GM12878 (cell line): ENCODE results near the gene OTOA. TPM values are rescaled to one million over a fixed set of nuclear protein-coding genes. Genes with fewer than 3 reads are reported as not detected.

Source experiments
- ATAC-seq: fragments of 200-7000 bp; cut with Tn5 transposase; 3 replicates; pipeline ENCODE4 v1.9.1; 2020; ENCODE audit warnings: mild to moderate bottlenecking, moderate library complexity
- BruUV-seq: library from RNA; stranded (reverse); fragments of 400-500 nt; replicated peaks from 2 replicates; lab custom pipeline; 2021; lab: Mats Ljungman, UMichigan
- CTCF ChIA-PET: fragments of 300-600 bp; sonication (Branson Sonifier 250); formaldehyde crosslinking; extraction: SDS; loops from one replicate; lab custom pipeline; 2021; ENCODE audit warnings: inconsistent platforms; lab: Yijun Ruan, JAX
- POLR2A ChIA-PET: fragments of 350-600 bp; formaldehyde crosslinking; extraction: SDS; loops from one replicate; lab custom pipeline; 2021; ENCODE audit warnings: inconsistent platforms; lab: Charles Lee
- RAD21 ChIA-PET: fragments of 300-600 bp; sonication (Branson Sonifier 250); formaldehyde crosslinking; loops from one replicate; lab custom pipeline; 2023; ENCODE audit warnings: antibody characterized with exemption; ENCODE audit not compliant: unreplicated experiment; lab: Charles Lee
- SMC1A ChIA-PET: fragments of 300-600 bp; sonication (Branson Sonifier 250); formaldehyde crosslinking; loops from one replicate; lab custom pipeline; 2023; ENCODE audit not compliant: unreplicated experiment, uncharacterized antibody; lab: Charles Lee
- DNase-seq: peaks from one replicate; pipeline ENCODE4 v3.0.0-alpha.2; 2011; ENCODE audit warnings: low read depth, low spot score
- FAIRE-seq: peaks from 3 replicates; lab custom pipeline; 2011; peaks lifted over from hg19 to GRCh38; lab: Jason Lieb, UNC
- H2AFZ ChIP-seq: 2 replicates; pipeline ENCODE4 v1.6.0; 2011; ENCODE audit warnings: low read depth, low read length, control low read depth; ENCODE audit not compliant: control insufficient read depth
- H3K27ac ChIP-seq: 2 replicates; pipeline ENCODE4 v1.5.1; 2011; ENCODE audit warnings: control low read depth; ENCODE audit not compliant: control insufficient read depth, insufficient read depth
- H3K27me3 ChIP-seq, 2 experiments: replicated peaks in 1 of 2; 2 replicates each; pipeline versions ENCODE4 v1.6.0 to v1.6.1; 2011; ENCODE audit warnings: low read length in 1 of 2; ENCODE audit not compliant: control insufficient read depth in 2 of 2, insufficient read depth in 2 of 2
- H3K36me3 ChIP-seq, 2 experiments: 2 replicates each; pipeline ENCODE4 v1.5.1; 2011; ENCODE audit warnings: low read length in 1 of 2; ENCODE audit not compliant: control insufficient read depth in 2 of 2, insufficient read depth in 2 of 2
- H3K4me1 ChIP-seq: 2 replicates; pipeline ENCODE4 v1.6.1; 2011; ENCODE audit warnings: mild to moderate bottlenecking, low read length, moderate library complexity, mixed read lengths; ENCODE audit not compliant: control insufficient read depth, insufficient read depth
- H3K4me2 ChIP-seq: 2 replicates; pipeline ENCODE4 v1.6.0; 2011; ENCODE audit warnings: control low read depth; ENCODE audit not compliant: control insufficient read depth, insufficient read depth
- H3K4me3 ChIP-seq: fragments of 200-600 bp; sonication (generic); 2 replicates; pipeline ENCODE4 v1.5.1; 2016
- H3K79me2 ChIP-seq: 2 replicates; pipeline ENCODE4 v1.6.0; 2011; ENCODE audit warnings: low read length; ENCODE audit not compliant: control insufficient read depth, insufficient read depth
- H3K9ac ChIP-seq: 2 replicates; pipeline ENCODE4 v1.8.0; 2011; ENCODE audit warnings: low read length, control low read depth, mixed read lengths; ENCODE audit not compliant: control insufficient read depth, insufficient read depth
- H3K9me3 ChIP-seq: replicated peaks from 3 replicates; pipeline ENCODE4 v1.5.1; 2011; ENCODE audit warnings: mild to moderate bottlenecking, low read length; ENCODE audit not compliant: control insufficient read depth, insufficient read depth
- H4K20me1 ChIP-seq: 2 replicates; pipeline ENCODE4 v1.6.0; 2011; ENCODE audit not compliant: control insufficient read depth, insufficient read depth
- GATAD2B ChIP-seq: fragments of 450-650 bp; conservative IDR thresholded peaks from 2 replicates; pipeline ENCODE4 v1.6.1; 2017; ENCODE audit warnings: low read depth, mild to moderate bottlenecking, moderate library complexity
- HSF1 ChIP-seq: fragments of 150-350 bp; IDR thresholded peaks from 2 replicates; pipeline ENCODE4 v1.6.1; 2014; ENCODE audit warnings: mild to moderate bottlenecking, low read depth, low read length
- NKRF ChIP-seq: fragments of 450-650 bp; conservative IDR thresholded peaks from 2 replicates; pipeline ENCODE4 v1.6.1; 2017; ENCODE audit warnings: mild to moderate bottlenecking, moderate library complexity
- RELA ChIP-seq: fragments of 450-650 bp; IDR thresholded peaks from 2 replicates; pipeline ENCODE4 v1.8.0; 2014; ENCODE audit warnings: borderline replicate concordance; ENCODE audit not compliant: partially characterized antibody
- SRF ChIP-seq, 2 experiments: IDR thresholded peaks; 2 replicates each; pipeline ENCODE4 v1.6.1; 2011; ENCODE audit warnings: low read depth in 2 of 2, low read length in 2 of 2, mild to moderate bottlenecking in 1 of 2, moderate library complexity in 1 of 2
- ZNF687 ChIP-seq: fragments of 450-650 bp; IDR thresholded peaks from 2 replicates; pipeline ENCODE4 v1.6.1; 2017; ENCODE audit warnings: mild to moderate bottlenecking, moderate library complexity
- WGBS: methylation state at CpG from one replicate; pipeline ENCODE4 v1.1.6; 2016; ENCODE audit warnings: low lambda C conversion rate; ENCODE audit not compliant: insufficient replicate concordance, insufficient coverage; ENCODE audit errors: missing lambda C conversion rate; 5-methylcytosine and 5-hydroxymethylcytosine counted together
- in situ Hi-C: fragments of 300-500 bp; cut with MboI; formaldehyde crosslinking; loops from 9 replicates; pipeline ENCODE4 v1.14.3; 2018; ENCODE audit warnings: mixed read lengths
- intact Hi-C: fragments of 100-400 bp; cut with micrococcal nuclease; formaldehyde crosslinking; loops from one replicate; pipeline ENCODE4 v1.14.2; 2022; ENCODE audit not compliant: unreplicated experiment
- polyA plus RNA-seq, 11 experiments: library from polyadenylated mRNA; depleted of rRNA in 4 of 11; unstranded in 6 of 11; stranded (reverse) in 5 of 11; fragments of >200 nt; fragmentation: Nextera tagmentation in 4 of 11; fragmentation: Illumina TruSeq in 1 of 11; extraction: Ambion mirVana in 4 of 11; extraction: Trizol in 1 of 11; gene quantifications; 1 replicate in 1 of 11; 2 replicates in 10 of 11; pipeline versions ENCODE4 v1.2.1 to v1.2.3, GENCODE V29; 2011 to 2016; ENCODE audit warnings: inconsistent platforms in 2 of 11, missing spikeins in 2 of 11, low read depth in 1 of 11
- total RNA-seq, 4 experiments: library from RNA; depleted of rRNA in 3 of 4; stranded (reverse); fragments of >200 nt in 3 of 4; fragmentation: Illumina TruSeq in 1 of 4; extraction: Trizol in 1 of 4; gene quantifications; 2 replicates each; pipeline versions ENCODE4 v1.2.1 to v1.2.3, GENCODE V29; 2013 to 2021
- TF ChIP-seq, protein P1 (sequence below): fragments of 450-650 bp; IDR thresholded peaks from 2 replicates; pipeline ENCODE4 v1.6.1; 2014; ENCODE audit warnings: mild to moderate bottlenecking

The OTOA gene
- total and polyA plus RNA-seq, 10 of the 15 experiments (the other 5 are each of a cell fraction or from before 2014, with no cell fraction given): 0.33 to 1.5 (median 0.61) TPM

DNA sequence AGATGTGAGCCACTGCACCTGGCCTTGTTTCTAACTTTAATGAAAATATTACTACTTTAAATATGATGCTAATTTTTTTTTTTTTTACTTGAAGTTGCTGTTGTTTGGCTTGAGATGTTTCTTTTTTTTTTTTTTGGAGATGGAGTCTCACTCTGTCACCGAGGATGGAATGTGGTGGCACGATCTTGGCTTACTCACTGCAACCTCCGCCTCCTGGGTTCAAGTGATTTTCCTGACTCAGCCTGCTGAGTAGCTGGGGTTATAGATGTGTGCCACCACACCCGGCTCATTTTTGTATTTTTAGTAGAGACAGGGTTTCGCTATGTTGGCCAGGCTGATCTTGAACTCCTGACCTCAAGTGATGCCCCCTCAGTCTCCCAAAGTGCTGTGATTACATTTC, 35.0 kb upstream of the OTOA start:
- CTCF ChIA-PET: no interaction called here
- no peaks in the 10 kb centered on the region for H3K79me2 ChIP-seq
- H3K4me2 ChIP-seq: no peak overlapping the region
- SMC1A ChIA-PET: interaction anchor here (1.5 kb wide), 1 partner anchor 13 kb away, joined by 4 read pairs; no protein-coding TSS in a partner anchor
- TF ChIP-seq ZNF687 (no peak), SRF (IDR thresholded peaks at IDR 0.05; ENCODE audit: low read depth in 2 of 2, low read length in 2 of 2) (no peak), RELA (no peak), HSF1 (no peak), GATAD2B (no peak), NKRF (no peak)
- TF ChIP-seq, protein P1, sequence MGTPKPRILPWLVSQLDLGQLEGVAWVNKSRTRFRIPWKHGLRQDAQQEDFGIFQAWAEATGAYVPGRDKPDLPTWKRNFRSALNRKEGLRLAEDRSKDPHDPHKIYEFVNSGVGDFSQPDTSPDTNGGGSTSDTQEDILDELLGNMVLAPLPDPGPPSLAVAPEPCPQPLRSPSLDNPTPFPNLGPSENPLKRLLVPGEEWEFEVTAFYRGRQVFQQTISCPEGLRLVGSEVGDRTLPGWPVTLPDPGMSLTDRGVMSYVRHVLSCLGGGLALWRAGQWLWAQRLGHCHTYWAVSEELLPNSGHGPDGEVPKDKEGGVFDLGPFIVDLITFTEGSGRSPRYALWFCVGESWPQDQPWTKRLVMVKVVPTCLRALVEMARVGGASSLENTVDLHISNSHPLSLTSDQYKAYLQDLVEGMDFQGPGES: no peak
- H3K9me3 ChIP-seq: no peaks in the 10 kb centered on the region; the same call in 2 of the 3 replicates
- FAIRE-seq (no peak), DNase-seq (no peak), ATAC-seq (no peak)
- in situ Hi-C loops: no loop called here
- POLR2A ChIA-PET: no interaction called here
- H4K20me1 ChIP-seq: no peaks in the 10 kb centered on the region; the same call in 1 of the 2 replicates
- H3K27me3 ChIP-seq: no peaks in the 10 kb centered on the region
- RAD21 ChIA-PET: no interaction called here
- H2AFZ ChIP-seq: no peak overlapping the region
- H3K27ac ChIP-seq: no peak overlapping the region
- no peaks in the 10 kb centered on the region; the same call in 1 of the 2 replicates for H3K4me1 ChIP-seq
- no peak overlapping the region for H3K9ac ChIP-seq
- 94% methylated on average over 3 of the region's 5 CpGs for WGBS
- H3K4me3 ChIP-seq: no peak overlapping the region
- no TSS peak for BruUV-seq
- peaks cover 2 to 8% of the 10 kb centered on the region in 2 experiments; a peak in 3 of 4 replicates for H3K36me3 ChIP-seq
- intact Hi-C loops: no loop called here
